B cell (primary cell): ENCODE results near the gene MON2. TPM values are rescaled to one million over a fixed set of nuclear protein-coding genes. Genes with fewer than 3 reads are reported as not detected.

Experiments
- ATAC-seq: fragments of 200-7000 bp; cut with Tn5 transposase; one replicate; pipeline ENCODE4 v1.10.0; 2021; ENCODE audit warnings: low read depth, mild to moderate bottlenecking, moderate number of reproducible peaks, moderate library complexity
- CTCF ChIA-PET: fragments of 350-600 bp; sonication (Branson Sonifier 250); formaldehyde crosslinking; loops from one replicate; lab custom pipeline; 2021; ENCODE audit warnings: antibody characterized with exemption, inconsistent platforms; lab: Charles Lee
- POLR2A ChIA-PET: fragments of 350-600 bp; sonication (Branson Sonifier 250); formaldehyde crosslinking; loops from one replicate; lab custom pipeline; 2021; ENCODE audit warnings: antibody characterized with exemption; lab: Charles Lee
- DNase-seq: peaks from one replicate; pipeline ENCODE4 v3.0.0; 2013
- H2AFZ ChIP-seq: 2 replicates; pipeline ENCODE4 v1.6.1; 2012; ENCODE audit warnings: mild to moderate bottlenecking, low read depth, low read length; ENCODE audit not compliant: insufficient read depth, poor library complexity, severe bottlenecking
- H3K27ac ChIP-seq, 2 donors: 1 replicate in 1 of 2; 2 replicates in 1 of 2; pipeline ENCODE4 v1.5.1; 2012 to 2013; ENCODE audit warnings: low read length in 2 of 2, mild to moderate bottlenecking in 2 of 2, moderate library complexity in 1 of 2
- H3K27me3 ChIP-seq, 4 experiments: fragments of 200-600 bp in 1 of 4; sonication (generic) in 1 of 4; replicated peaks in 1 of 4; 1 replicate in 2 of 4; 2 replicates in 2 of 4; pipeline versions ENCODE4 v1.6.1 to v1.7.0; 2013 to 2016; ENCODE audit warnings: low read length in 3 of 4, mild to moderate bottlenecking in 2 of 4, mixed read lengths in 1 of 4, moderate library complexity in 1 of 4; ENCODE audit not compliant: insufficient read depth in 4 of 4, control insufficient read depth in 3 of 4; ENCODE audit errors: control extremely low read depth in 1 of 4
- H3K36me3 ChIP-seq, 2 experiments: replicated peaks in 1 of 2; 1 replicate in 1 of 2; 2 replicates in 1 of 2; pipeline versions ENCODE4 v1.6.1 to v1.7.1; 2013; ENCODE audit warnings: low read length in 1 of 2; ENCODE audit not compliant: insufficient read depth in 2 of 2, control insufficient read depth in 1 of 2; ENCODE audit errors: control extremely low read depth in 1 of 2, extremely low read depth in 1 of 2
- H3K4me1 ChIP-seq, 2 donors: fragments of 200-600 bp in 1 of 2; sonication (generic) in 1 of 2; 1 replicate in 1 of 2; 2 replicates in 1 of 2; pipeline versions ENCODE4 v1.5.1 to v1.6.1; 2013 to 2017; ENCODE audit warnings: low read length in 2 of 2; ENCODE audit not compliant: control insufficient read depth in 2 of 2, insufficient read depth in 2 of 2
- H3K4me2 ChIP-seq: replicated peaks from 2 replicates; pipeline ENCODE3; 2012; ENCODE audit warnings: mild to moderate bottlenecking, low read depth, low read length; ENCODE audit not compliant: poor library complexity, severe bottlenecking
- H3K4me3 ChIP-seq, 5 experiments: fragments of 200-600 bp in 1 of 5; sonication (generic) in 1 of 5; 1 replicate in 3 of 5; 2 replicates in 2 of 5; pipeline versions ENCODE4 v1.5.1 to v1.7.0; 2011 to 2016; ENCODE audit warnings: low read length in 4 of 5, mild to moderate bottlenecking in 4 of 5, low read depth in 2 of 5, control low read depth in 1 of 5, moderate library complexity in 1 of 5; ENCODE audit not compliant: insufficient read depth in 1 of 5; ENCODE audit errors: control extremely low read depth in 1 of 5, extremely low read depth in 1 of 5
- H3K79me2 ChIP-seq: fragments of 200-600 bp; sonication (generic); one replicate; pipeline ENCODE4 v1.6.0; 2016; ENCODE audit warnings: low read length; ENCODE audit not compliant: control insufficient read depth, insufficient read depth
- H3K9ac ChIP-seq: fragments of 200-600 bp; sonication (generic); 2 replicates; pipeline ENCODE4 v1.6.1; 2017; ENCODE audit warnings: mild to moderate bottlenecking, low read length, moderate library complexity
- H3K9me3 ChIP-seq, 3 donors: one replicate each; pipeline versions ENCODE4 v1.6.1 to v1.7.1; 2013; ENCODE audit warnings: low read length in 2 of 3; ENCODE audit not compliant: control insufficient read depth in 2 of 3, insufficient read depth in 1 of 3; ENCODE audit errors: control extremely low read depth in 1 of 3
- H4K20me1 ChIP-seq: 2 replicates; pipeline ENCODE4 v1.6.0; 2012; ENCODE audit warnings: mild to moderate bottlenecking, low read length; ENCODE audit not compliant: insufficient read depth, control insufficient read depth, poor library complexity, severe bottlenecking
- H3K27ac Mint-ChIP-seq: one replicate; pipeline ENCODE4 v1.8.0; 2021; ENCODE audit warnings: mixed read lengths
- H3K27me3 Mint-ChIP-seq: one replicate; pipeline ENCODE4 v1.8.0; 2021; ENCODE audit warnings: mixed read lengths
- H3K4me1 Mint-ChIP-seq: one replicate; pipeline ENCODE4 v1.8.0; 2021; ENCODE audit warnings: mixed read lengths
- H3K4me3 Mint-ChIP-seq: one replicate; pipeline ENCODE4 v1.8.0; 2021; ENCODE audit warnings: mixed read lengths
- H3K9me3 Mint-ChIP-seq: one replicate; pipeline ENCODE4 v1.8.0; 2022; ENCODE audit warnings: mixed read lengths; ENCODE audit not compliant: insufficient read depth
- CTCF ChIP-seq: fragments of 200-600 bp; IDR thresholded peaks from one replicate; pipeline ENCODE4 v1.8.0; 2022; ENCODE audit warnings: antibody characterized with exemption, mild to moderate bottlenecking
- EZH2 ChIP-seq: IDR thresholded peaks from 2 replicates; pipeline ENCODE4 v1.6.1; 2012; ENCODE audit warnings: borderline replicate concordance, low read depth, mild to moderate bottlenecking, moderate library complexity, low read length; ENCODE audit not compliant: insufficient read depth, poor library complexity, severe bottlenecking
- WGBS: methylation state at CpG from one replicate; pipeline ENCODE4 v1.1.5; 2013; ENCODE audit warnings: missing lambda C conversion rate; ENCODE audit not compliant: insufficient coverage; 5-methylcytosine and 5-hydroxymethylcytosine counted together
- intact Hi-C: fragments of 100-400 bp; cut with micrococcal nuclease; formaldehyde crosslinking; loops from one replicate; pipeline ENCODE4 v1.10.0; 2022
- polyA plus RNA-seq: library from polyadenylated mRNA; depleted of rRNA; stranded (reverse); fragments of >200 nt; gene quantifications from 2 replicates; pipeline ENCODE4 v1.2.3, GENCODE V29; 2012
- total RNA-seq, 2 donors: library from RNA; stranded (reverse); fragments of 120-200 nt in 1 of 2; gene quantifications; 1 replicate in 1 of 2; 2 replicates in 1 of 2; pipeline versions ENCODE4 v1.2.3 to v1.2.4, GENCODE V29; 2013 to 2022

Gene MON2
- total and polyA plus RNA-seq, 2 donors (not counting 1 experiment from before 2014, with no cell fraction given), result 18.9 to 104 TPM

GRCh38 chr12:62632411-62632918, 165.8 kb downstream of the MON2 start:
- Histone ChIP-seq H3K27ac (no peak overlapping the region), H3K9me3 (no peaks in the 10 kb centered on the region), H3K27me3 (peaks cover 0 to 43% (median 39%) of the 10 kb centered on the region in 4 experiments), H3K4me2 (peak overlapping the region; percentile 80), H2AFZ (peak overlapping the region; percentile 67), H3K4me1 (peaks cover 18 to 19% of the 10 kb centered on the region in 2 donors), H4K20me1 (no peaks in the 10 kb centered on the region), H3K4me3 (peak overlapping the region in 4 of 5 experiments; percentile 40 to 60 (median 55)), H3K79me2 (no peaks in the 10 kb centered on the region), H3K9ac (peak overlapping the region; percentile 52), H3K36me3 (no peaks in the 10 kb centered on the region)
- POLR2A ChIA-PET, result no interaction called here
- ATAC-seq, result peak; percentile 40
- CTCF ChIA-PET, result interaction anchor here (1.5 kb wide), 1 partner anchor 29 kb away, joined by 4 read pairs; no protein-coding TSS in a partner anchor
- Mint-ChIP-seq H3K9me3 (no peaks in the 10 kb centered on the region), H3K27me3 (peaks cover 76% of the 10 kb centered on the region), H3K4me1 (peaks cover 14% of the 10 kb centered on the region), H3K27ac (no peak overlapping the region), H3K4me3 (peak overlapping the region; percentile 89)
- intact Hi-C loops, result loop anchor here (2.0 kb wide), 1 partner anchor 30 kb away; no protein-coding TSS in a partner anchor
- TF ChIP-seq CTCF (no peak), EZH2 (no peak)
- 5% methylated on average over 19 of the region's 22 CpGs for WGBS
- peak; percentile 55 for DNase-seq

GRCh38 chr12:62635649-62636048, 169.0 kb downstream of the MON2 start:
- Mint-ChIP-seq H3K27me3 (peaks cover 55% of the 10 kb centered on the region), H3K9me3 (no peaks in the 10 kb centered on the region), H3K4me3 (no peak overlapping the region), H3K4me1 (peaks cover 14% of the 10 kb centered on the region), H3K27ac (no peak overlapping the region)
- Histone ChIP-seq H4K20me1 (no peaks in the 10 kb centered on the region), H3K36me3 (no peaks in the 10 kb centered on the region), H3K9me3 (no peaks in the 10 kb centered on the region), H3K4me3 (no peak overlapping the region), H3K4me2 (no peak overlapping the region), H3K9ac (no peak overlapping the region), H2AFZ (no peak overlapping the region), H3K27me3 (peaks cover 0 to 34% (median 31%) of the 10 kb centered on the region in 4 experiments), H3K27ac (no peak overlapping the region), H3K4me1 (peaks cover 18 to 19% of the 10 kb centered on the region in 2 donors), H3K79me2 (no peaks in the 10 kb centered on the region)
- DNase-seq (no peak), ATAC-seq (no peak)
- intact Hi-C loops, result no loop called here
- ChIA-PET CTCF (no interaction called here), POLR2A (no interaction called here)
- TF ChIP-seq EZH2 (no peak), CTCF (no peak)
- no CpG with 5 or more reads among the region's 1 CpG for WGBS
